ENCODE measurements around the gene RNASE7. TPM values are rescaled to one million over a fixed set of nuclear protein-coding genes. Genes with fewer than 3 reads are reported as not detected.
A peak's percentile ranks its signal among the peaks of the same experiment; 100 is the strongest.

RNASE7 gene
- total RNA-seq, 1 donor from 2014 or later, result not detected

- H3K4me3 Mint-ChIP-seq (ENCODE audit: unreplicated experiment), result no peak overlapping the region
- no peak for DNase-seq
- H3K27me3 Mint-ChIP-seq (ENCODE audit: unreplicated experiment), result peaks cover 2% of the 10 kb centered on the region
- H3K9me3 Mint-ChIP-seq (ENCODE audit: unreplicated experiment), result peaks cover 7% of the 10 kb centered on the region
- no peak for TF ChIP-seq CTCF (IDR thresholded peaks at IDR 0.05; ENCODE audit: partially characterized antibody, unreplicated experiment)
- peaks cover 4% of the 10 kb centered on the region for H3K4me1 Mint-ChIP-seq (ENCODE audit: low read depth, unreplicated experiment)
- H3K27ac Mint-ChIP-seq (ENCODE audit: unreplicated experiment), result no peak overlapping the region
- H3K36me3 Mint-ChIP-seq (ENCODE audit: unreplicated experiment), result peaks cover 4% of the 10 kb centered on the region
These were observed 23.9 kb upstream of the RNASE7 start for GRCh38 chr14:21018286-21018685.

- H3K4me3 Mint-ChIP-seq (ENCODE audit: unreplicated experiment), result no peak overlapping the region
- DNase-seq, result no peak
- peaks cover 4% of the 10 kb centered on the region for H3K36me3 Mint-ChIP-seq (ENCODE audit: unreplicated experiment)
- H3K27me3 Mint-ChIP-seq (ENCODE audit: unreplicated experiment), result peaks cover 2% of the 10 kb centered on the region
- H3K27ac Mint-ChIP-seq (ENCODE audit: unreplicated experiment), result no peak overlapping the region
- H3K4me1 Mint-ChIP-seq (ENCODE audit: low read depth, unreplicated experiment), result peaks cover 4% of the 10 kb centered on the region
- peaks cover 8% of the 10 kb centered on the region for H3K9me3 Mint-ChIP-seq (ENCODE audit: unreplicated experiment)
- no peak for TF ChIP-seq CTCF (IDR thresholded peaks at IDR 0.05; ENCODE audit: partially characterized antibody, unreplicated experiment)
These were observed 23.4 kb upstream of the RNASE7 start for GRCh38 chr14:21018781-21019180.

- H3K4me3 Mint-ChIP-seq (ENCODE audit: unreplicated experiment), result no peak overlapping the region
These were observed 22.8 kb upstream of the RNASE7 start for GRCh38 chr14:21019366-21019765.

GRCh38 chr14:21020977-21021545, 21.1 kb upstream of the RNASE7 start:
- no peak for TF ChIP-seq CTCF (IDR thresholded peaks at IDR 0.05; ENCODE audit: partially characterized antibody, unreplicated experiment)
- H3K9me3 Mint-ChIP-seq (ENCODE audit: unreplicated experiment), result peaks cover 8% of the 10 kb centered on the region
- peaks cover 4% of the 10 kb centered on the region for H3K4me1 Mint-ChIP-seq (ENCODE audit: low read depth, unreplicated experiment)
- no peak overlapping the region for H3K27ac Mint-ChIP-seq (ENCODE audit: unreplicated experiment)
- DNase-seq, result no peak
- peaks cover 4% of the 10 kb centered on the region for H3K27me3 Mint-ChIP-seq (ENCODE audit: unreplicated experiment)
- peaks cover 4% of the 10 kb centered on the region for H3K36me3 Mint-ChIP-seq (ENCODE audit: unreplicated experiment)
- H3K4me3 Mint-ChIP-seq (ENCODE audit: unreplicated experiment), result no peak overlapping the region

More at GRCh38 chr14:21019366-21019765, 22.8 kb upstream of the RNASE7 start:
- peaks cover 4% of the 10 kb centered on the region for H3K4me1 Mint-ChIP-seq (ENCODE audit: low read depth, unreplicated experiment)
- H3K36me3 Mint-ChIP-seq (ENCODE audit: unreplicated experiment), result peaks cover 4% of the 10 kb centered on the region
- TF ChIP-seq CTCF (IDR thresholded peaks at IDR 0.05; ENCODE audit: partially characterized antibody, unreplicated experiment), result no peak
- H3K9me3 Mint-ChIP-seq (ENCODE audit: unreplicated experiment), result peaks cover 8% of the 10 kb centered on the region
- DNase-seq, result no peak
- peaks cover 2% of the 10 kb centered on the region for H3K27me3 Mint-ChIP-seq (ENCODE audit: unreplicated experiment)
- no peak overlapping the region for H3K27ac Mint-ChIP-seq (ENCODE audit: unreplicated experiment)

GRCh38 chr14:21022686-21023085, 19.5 kb upstream of the RNASE7 start:
- no peak overlapping the region for H3K27ac Mint-ChIP-seq (ENCODE audit: unreplicated experiment)
- TF ChIP-seq CTCF (IDR thresholded peaks at IDR 0.05; ENCODE audit: partially characterized antibody, unreplicated experiment), result no peak
- peaks cover 5% of the 10 kb centered on the region for H3K27me3 Mint-ChIP-seq (ENCODE audit: unreplicated experiment)
- peak overlapping the region; percentile 27 for H3K4me3 Mint-ChIP-seq (ENCODE audit: unreplicated experiment)
- DNase-seq, result no peak
- H3K4me1 Mint-ChIP-seq (ENCODE audit: low read depth, unreplicated experiment), result peaks cover 4% of the 10 kb centered on the region
- peaks cover 4% of the 10 kb centered on the region for H3K36me3 Mint-ChIP-seq (ENCODE audit: unreplicated experiment)
- H3K9me3 Mint-ChIP-seq (ENCODE audit: unreplicated experiment), result peaks cover 7% of the 10 kb centered on the region

Data from glutamatergic neuron (in vitro differentiated cells).